Right lobe of liver (tissue), 6 donors: Measurements from ENCODE around the gene CANT1. TPM values are rescaled to one million over a fixed set of nuclear protein-coding genes. Genes with fewer than 3 reads are reported as not detected.

ENCODE experiments used
- ATAC-seq, 4 donors: fragments of 200-7000 bp; cut with Tn5 transposase; one replicate each; pipeline ENCODE4 v1.9.1; 2020; ENCODE audit warnings: mild to moderate bottlenecking in 4 of 4, moderate library complexity in 4 of 4
- DNase-seq, 3 donors: peaks; one replicate each; pipeline ENCODE4 v3.0.0-alpha.2; 2020
- H3K27ac ChIP-seq, 3 donors: fragments of 200-600 bp; one replicate each; pipeline ENCODE4 v1.8.0; 2022
- H3K27me3 ChIP-seq, 2 donors: fragments of 200-600 bp; one replicate each; pipeline ENCODE4 v1.8.0; 2022
- H3K36me3 ChIP-seq, 4 donors: fragments of 200-600 bp; sonication (generic) in 1 of 4; one replicate each; pipeline versions ENCODE4 v1.5.1 to v1.8.0; 2017 to 2022; ENCODE audit warnings: control low read depth in 1 of 4
- H3K4me1 ChIP-seq, 4 donors: fragments of 200-600 bp; sonication (generic) in 1 of 4; one replicate each; pipeline versions ENCODE4 v1.5.1 to v1.8.0; 2017 to 2022; ENCODE audit warnings: control low read depth in 1 of 4
- H3K4me3 ChIP-seq, 3 donors: fragments of 200-600 bp; one replicate each; pipeline ENCODE4 v1.8.0; 2022
- H3K9me3 ChIP-seq, 4 donors: fragments of 200-600 bp; sonication (generic) in 1 of 4; one replicate each; pipeline versions ENCODE4 v1.5.1 to v1.8.0; 2017 to 2022; ENCODE audit warnings: control low read depth in 1 of 4
- CTCF ChIP-seq, 4 donors: fragments of 200-600 bp in 3 of 4; fragments of 450-650 bp in 1 of 4; IDR thresholded peaks; one replicate each; pipeline versions ENCODE4 v1.5.1 to v1.8.0; 2016 to 2022; ENCODE audit warnings: antibody characterized with exemption in 4 of 4, mild to moderate bottlenecking in 2 of 4
- POLR2A ChIP-seq: fragments of 450-650 bp; IDR thresholded peaks from one replicate; pipeline ENCODE4 v1.6.1; 2017; ENCODE audit warnings: antibody characterized with exemption, mild to moderate bottlenecking
- WGBS: methylation state at CpG from one replicate; pipeline ENCODE4 v1.1.6; 2018; ENCODE audit warnings: low coverage, low lambda C conversion rate; ENCODE audit not compliant: insufficient coverage; ENCODE audit errors: missing lambda C conversion rate; 5-methylcytosine and 5-hydroxymethylcytosine counted together
- intact Hi-C, 2 donors: fragments of 100-400 bp; cut with DNase I; formaldehyde crosslinking; loops; one replicate each; pipeline versions ENCODE4 v1.11.2 to v1.14.1; 2022
- total RNA-seq, 6 experiments: library from RNA; depleted of rRNA in 2 of 6; stranded (reverse); fragments of >200 nt in 2 of 6; fragmentation: NEBNext Ultra II Directional in 3 of 6; extraction: Animal tissue kit (Norgen Biotek cat#: 25700) in 3 of 6; gene quantifications; one replicate each; pipeline versions ENCODE4 v1.1.0 to v1.2.4, GENCODE V29; 2016 to 2023
- donor health status: DM: no; HTN: yes; CAD: no.
- donor health status: DM: no; HTN: no; CAD: no.
- donor health status: DM: no; HTN: no; CAD: no.
- donor health status: DM: no; HTN: yes; CAD: no.
- donor health status: DM: no; HTN: yes; CAD: no.

The CANT1 gene
- total RNA-seq, 6 experiments from 2014 or later, result 15.6 to 26.3 (median 18.7) TPM

DNA sequence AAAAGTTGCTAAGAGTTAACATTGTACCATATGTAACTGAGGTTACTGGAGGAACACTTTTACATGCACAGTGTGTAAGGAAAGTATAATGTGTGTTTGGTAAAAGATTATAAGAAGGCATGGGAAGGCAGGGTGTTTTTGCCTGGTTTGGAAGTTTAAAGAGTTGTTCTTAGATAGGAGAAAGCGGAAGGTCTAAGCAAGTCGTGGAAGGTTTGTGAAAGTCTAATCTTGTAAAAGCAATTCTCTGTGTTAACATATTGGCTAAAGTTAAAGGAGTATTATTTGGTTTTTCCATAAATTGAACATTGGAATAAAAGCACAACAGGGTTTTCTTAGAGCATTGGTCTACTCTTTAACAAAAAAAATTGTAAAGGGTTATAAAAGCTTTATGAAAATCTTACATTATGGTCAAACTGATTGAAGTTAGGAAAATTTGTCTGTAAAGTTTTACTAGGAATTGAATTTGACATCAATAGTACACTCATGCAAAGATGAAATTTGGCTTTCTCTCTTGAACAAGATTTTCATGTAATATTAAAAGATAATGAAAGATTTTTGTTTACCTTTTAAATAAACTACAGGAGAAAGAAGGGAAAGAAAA is 4.7 kb upstream of the CANT1 start:
- intact Hi-C loops, result no loop called here
- ATAC-seq, result no peak
- Histone ChIP-seq H3K4me3 (no peak overlapping the region), H3K36me3 (no peaks in the 10 kb centered on the region), H3K9me3 (no peaks in the 10 kb centered on the region), H3K4me1 (no peaks in the 10 kb centered on the region), H3K27me3 (no peaks in the 10 kb centered on the region), H3K27ac (no peak overlapping the region)
- DNase-seq, result no peak
- 77% methylated on average over 2 of the region's 2 CpGs for WGBS
- TF ChIP-seq POLR2A (no peak), CTCF (IDR thresholded peaks at IDR 0.05) (no peak)

- 59% methylated on average over 5 of the region's 6 CpGs for WGBS
- peaks cover 0 to 13% (median 6%) of the 10 kb centered on the region in 4 donors for H3K4me1 ChIP-seq
- no peaks in the 10 kb centered on the region for H3K9me3 ChIP-seq
- DNase-seq, result no peak
- intact Hi-C loops, result no loop called here
- H3K27ac ChIP-seq, result peak overlapping the region in 1 of 3 donors; percentile 61
- TF ChIP-seq CTCF (IDR thresholded peaks at IDR 0.05) (no peak), POLR2A (no peak)
- H3K4me3 ChIP-seq, result no peak overlapping the region
- no peak for ATAC-seq
- H3K27me3 ChIP-seq, result no peaks in the 10 kb centered on the region
- H3K36me3 ChIP-seq, result no peaks in the 10 kb centered on the region
Measured at GRCh38 chr17:79012563-79013134, 3.1 kb upstream of the CANT1 start.

- H3K4me3 ChIP-seq, result no peak overlapping the region
- intact Hi-C loops, result no loop called here
- TF ChIP-seq POLR2A (no peak), CTCF (IDR thresholded peaks at IDR 0.05) (no peak)
- H3K4me1 ChIP-seq, result peaks cover 0 to 20% (median 8%) of the 10 kb centered on the region in 4 donors
- H3K9me3 ChIP-seq, result no peaks in the 10 kb centered on the region
- DNase-seq (no peak), ATAC-seq (peak in 3 of 4 donors; percentile 23 to 31 (median 30))
- peak overlapping the region in 2 of 3 donors; percentile 16 to 61 for H3K27ac ChIP-seq
- no peaks in the 10 kb centered on the region for H3K36me3 ChIP-seq
- no peaks in the 10 kb centered on the region for H3K27me3 ChIP-seq
- WGBS, result 42% methylated on average over 5 of the region's 5 CpGs
Measured at GRCh38 chr17:79011451-79012147, 2.0 kb upstream of the CANT1 start.

DNA sequence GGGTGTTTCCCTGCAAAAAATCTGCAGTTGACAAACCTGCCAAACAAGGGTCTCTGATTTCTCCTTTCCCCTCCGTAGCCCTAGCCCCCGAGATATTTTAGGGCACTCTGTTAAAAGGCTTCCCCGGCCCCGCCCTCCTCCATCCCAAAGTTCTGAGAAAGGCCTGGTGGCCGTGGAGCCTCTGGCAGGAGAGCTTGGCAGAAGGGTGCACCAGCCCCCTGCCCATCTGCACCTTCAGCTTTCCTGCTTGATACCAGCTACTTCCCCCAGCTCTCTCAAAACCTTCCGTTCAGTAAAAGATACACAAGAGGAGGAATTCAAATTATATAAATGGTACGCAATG is 711 bp upstream of the CANT1 start:
- no peak for ATAC-seq
- H3K4me1 ChIP-seq, result peaks cover 0 to 26% (median 8%) of the 10 kb centered on the region in 4 donors
- H3K27me3 ChIP-seq, result no peaks in the 10 kb centered on the region
- 66% methylated on average over 6 of the region's 7 CpGs for WGBS
- no peak for TF ChIP-seq POLR2A
- peak overlapping the region; percentile 65 to 90 (median 66) for H3K4me3 ChIP-seq
- H3K27ac ChIP-seq, result peak overlapping the region; percentile 77 to 92 (median 87)
- intact Hi-C loops, result no loop called here
- H3K36me3 ChIP-seq, result no peaks in the 10 kb centered on the region
- DNase-seq, result peak in 2 of 3 donors; percentile 11 to 47
- H3K9me3 ChIP-seq, result no peaks in the 10 kb centered on the region
